HG03354 (cell line): ENCODE data around the gene EHD2.
"Not testable (repeated sequence)": the region's sequence is repeated elsewhere in the genome, so short reads cannot be mapped to it uniquely, and the experiment has no call there.

Experiments
- ATAC-seq: cut with Tn5 transposase; IDR thresholded peaks from one replicate; pipeline ENCODE4 v1.9.1; 2021; ENCODE audit warnings: mild to moderate bottlenecking; ENCODE audit not compliant: unreplicated experiment, poor library complexity, severe bottlenecking

EHD2 gene

GRCh38 chr19:47713046-47714021 lies at the start of gene EHD2:
Gene EHD2, plus strand, starts transcription at chr19:47713422. Its CDS starts 3,191 bp downstream, at chr19:47716613.
- no peak for ATAC-seq

- ATAC-seq, result no peak
Observed at GRCh38 chr19:47663435-47663910, 49.7 kb upstream of the EHD2 start.

GRCh38 chr19:47663911-47664771 lies 49.1 kb upstream of the EHD2 start:
- ATAC-seq, result no peak

GRCh38 chr19:47668556-47668955 lies 44.7 kb upstream of the EHD2 start:
- not testable (repeated sequence) for ATAC-seq

- ATAC-seq, result no peak
Observed at GRCh38 chr19:47670736-47671135, 42.5 kb upstream of the EHD2 start.

GRCh38 chr19:47671499-47671898 lies 41.7 kb upstream of the EHD2 start:
- no peak for ATAC-seq

- no peak for ATAC-seq
Observed at GRCh38 chr19:47673426-47673825, 39.8 kb upstream of the EHD2 start.

GRCh38 chr19:47674548-47674947 lies 38.7 kb upstream of the EHD2 start:
- ATAC-seq, result no peak

- ATAC-seq, result no peak
Observed at GRCh38 chr19:47675271-47675670, 38.0 kb upstream of the EHD2 start.

- ATAC-seq, result no peak
Observed at GRCh38 chr19:47675859-47676258, 37.4 kb upstream of the EHD2 start.

- no peak for ATAC-seq
Observed at GRCh38 chr19:47676811-47677210, 36.4 kb upstream of the EHD2 start.

GRCh38 chr19:47679251-47679900 lies 33.8 kb upstream of the EHD2 start:
- ATAC-seq, result no peak

- no peak for ATAC-seq
Observed at GRCh38 chr19:47679922-47680857, 33.0 kb upstream of the EHD2 start.

GRCh38 chr19:47680858-47681332 lies 32.3 kb upstream of the EHD2 start:
- no peak for ATAC-seq

- ATAC-seq, result no peak
Observed at GRCh38 chr19:47681388-47681787, 31.8 kb upstream of the EHD2 start.

GRCh38 chr19:47681936-47682335 lies 31.3 kb upstream of the EHD2 start:
- no peak for ATAC-seq

- no peak for ATAC-seq
Observed at GRCh38 chr19:47682939-47683338, 30.3 kb upstream of the EHD2 start.

- no peak for ATAC-seq
Observed at GRCh38 chr19:47686679-47687450, 26.4 kb upstream of the EHD2 start.
